Right renal pelvis (tissue), 4 donors: ENCODE results near the gene MTA1. TPM values are rescaled to one million over a fixed set of nuclear protein-coding genes. Genes with fewer than 3 reads are reported as not detected.

Source experiments
- DNase-seq, 4 donors: peaks; one replicate each; pipeline ENCODE4 v3.0.0-alpha.2; 2013; ENCODE audit warnings: low read depth in 4 of 4, low spot score in 3 of 4, missing footprints in 1 of 4
- polyA plus RNA-seq, 4 donors: library from polyadenylated mRNA; unstranded; fragments of 120-200 nt; gene quantifications; one replicate each; pipeline ENCODE4 v1.2.1, GENCODE V29; 2013; ENCODE audit not compliant: insufficient read length in 4 of 4

The MTA1 gene
- polyA plus RNA-seq, 4 donors = 96.2 to 125 (median 106) TPM

DNA sequence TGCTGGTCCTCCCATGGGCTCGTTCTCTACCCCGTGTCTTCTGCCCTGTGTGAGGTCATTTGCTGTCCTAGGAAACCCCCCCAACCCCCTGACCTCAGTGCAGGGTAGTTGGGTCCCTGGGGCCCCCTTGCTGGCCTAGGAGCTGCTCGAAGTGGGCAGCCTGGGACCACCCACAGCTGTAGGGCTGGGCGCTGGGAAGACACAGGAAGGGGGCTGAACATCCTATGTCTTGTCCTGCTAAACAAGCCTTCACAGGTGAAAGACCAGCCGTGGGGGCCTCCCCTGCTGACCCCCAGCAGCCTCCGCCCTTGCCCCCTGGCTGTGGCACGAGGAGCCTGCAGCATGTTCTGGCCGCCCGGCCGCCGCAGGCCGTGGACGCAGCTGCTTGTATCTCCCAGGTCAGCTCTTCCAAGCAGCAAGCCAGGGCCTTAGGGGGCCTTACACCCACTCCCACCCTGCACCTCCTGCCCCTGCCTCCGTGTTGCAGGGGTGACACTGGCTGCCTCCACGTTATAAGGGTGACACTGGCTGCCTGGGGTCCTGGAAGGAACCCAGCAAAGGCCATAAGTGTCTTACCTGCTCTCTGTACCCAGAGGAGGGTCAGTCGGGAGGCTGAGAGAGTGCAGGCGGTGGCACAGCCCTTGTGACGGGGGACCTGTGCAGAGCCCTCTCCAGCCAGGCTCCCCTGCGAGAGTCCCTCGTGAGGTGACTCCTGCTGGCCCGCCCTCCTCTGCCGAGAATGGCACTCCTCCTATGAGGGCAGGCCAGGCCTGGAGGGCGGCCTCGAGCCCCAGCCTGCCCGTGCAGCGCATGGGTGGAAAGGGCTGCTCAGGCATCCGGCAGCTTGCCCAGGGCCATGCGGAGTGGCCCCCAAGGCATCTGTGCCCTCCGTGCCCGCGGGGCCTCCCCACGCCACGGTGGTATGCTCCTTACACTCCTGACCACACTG, 32.8 kb upstream of the MTA1 start:
- DNase-seq = no peak

GRCh38 chr14:105387530-105387922, 32.1 kb upstream of the MTA1 start:
- DNase-seq = no peak

- no peak for DNase-seq
Measured at GRCh38 chr14:105388110-105388951, 31.3 kb upstream of the MTA1 start.

DNA sequence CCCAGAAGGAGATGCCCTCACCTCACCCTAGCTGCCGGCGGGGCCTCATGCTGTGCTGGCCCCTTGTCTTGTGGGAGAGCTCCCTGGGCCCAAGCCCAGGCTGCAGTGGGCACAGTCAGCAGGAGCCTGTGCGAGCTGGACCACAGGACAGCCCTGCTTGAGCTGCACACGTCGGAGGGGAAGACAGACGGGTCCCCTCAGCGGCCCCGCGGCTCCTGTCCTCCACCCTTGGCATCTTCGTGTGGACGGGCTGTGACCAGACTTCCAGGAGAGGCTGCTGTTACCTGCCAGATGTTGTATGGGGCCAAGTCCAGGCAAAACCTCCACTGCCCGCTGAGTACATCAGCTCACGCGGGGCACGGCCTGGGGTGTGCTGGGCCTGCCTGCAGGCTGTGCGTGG, 30.7 kb upstream of the MTA1 start:
- DNase-seq = no peak

- DNase-seq = no peak
Measured at GRCh38 chr14:105389534-105389933, 30.1 kb upstream of the MTA1 start.

- no peak for DNase-seq
Measured at GRCh38 chr14:105389976-105390848, 29.4 kb upstream of the MTA1 start.

DNA sequence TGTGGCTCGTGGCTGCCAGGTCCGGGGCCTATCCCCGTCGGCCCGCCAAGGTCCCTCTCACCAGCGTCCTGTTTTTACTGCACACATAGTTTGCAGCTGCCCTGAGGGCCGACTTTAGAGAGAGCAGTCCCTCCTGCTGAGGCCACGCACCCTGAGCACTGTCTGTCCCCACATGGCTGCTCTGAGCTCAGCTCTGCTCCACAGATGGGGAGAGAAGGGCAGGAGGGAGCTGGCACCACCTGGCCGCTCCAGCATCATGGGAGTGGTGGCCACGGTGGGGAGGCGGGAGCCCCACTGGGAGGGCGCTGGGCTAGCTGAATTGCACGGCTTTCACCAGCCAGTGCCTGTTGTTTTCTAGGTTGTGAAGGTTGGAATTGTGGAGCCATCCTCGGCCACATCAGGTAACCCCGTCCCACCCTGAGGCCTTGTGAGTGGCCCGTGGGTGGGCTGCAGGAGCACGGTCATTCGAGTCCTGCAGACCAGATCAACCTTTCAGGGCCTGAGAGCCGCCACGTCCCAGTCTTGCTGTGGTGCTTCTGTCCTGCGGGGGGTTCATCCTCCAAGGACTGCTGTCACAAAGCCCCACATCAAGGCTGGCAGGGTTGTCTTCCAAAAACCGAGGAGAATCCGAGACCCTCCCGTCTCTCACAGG, 28.7 kb upstream of the MTA1 start:
- DNase-seq = no peak

DNA sequence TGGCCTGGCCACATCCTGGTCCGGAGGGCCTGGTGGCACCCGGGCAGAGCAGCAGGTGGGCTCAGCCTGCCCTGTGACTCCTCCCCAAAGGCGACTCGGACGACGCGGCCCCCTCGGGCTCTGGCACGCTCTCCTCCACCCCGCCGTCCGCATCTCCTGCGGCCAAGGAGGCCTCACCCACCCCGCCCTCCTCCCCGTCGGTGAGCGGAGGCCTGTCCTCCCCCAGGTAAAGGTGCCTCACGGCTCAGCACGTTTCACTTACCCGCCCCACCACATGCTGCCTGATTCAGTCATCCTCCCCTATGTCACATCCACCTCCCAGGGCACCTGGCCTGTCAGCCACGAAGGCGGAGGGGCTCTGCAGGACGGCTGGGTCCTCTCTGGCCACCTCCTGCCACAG, 28.1 kb upstream of the MTA1 start:
- no peak for DNase-seq

DNA sequence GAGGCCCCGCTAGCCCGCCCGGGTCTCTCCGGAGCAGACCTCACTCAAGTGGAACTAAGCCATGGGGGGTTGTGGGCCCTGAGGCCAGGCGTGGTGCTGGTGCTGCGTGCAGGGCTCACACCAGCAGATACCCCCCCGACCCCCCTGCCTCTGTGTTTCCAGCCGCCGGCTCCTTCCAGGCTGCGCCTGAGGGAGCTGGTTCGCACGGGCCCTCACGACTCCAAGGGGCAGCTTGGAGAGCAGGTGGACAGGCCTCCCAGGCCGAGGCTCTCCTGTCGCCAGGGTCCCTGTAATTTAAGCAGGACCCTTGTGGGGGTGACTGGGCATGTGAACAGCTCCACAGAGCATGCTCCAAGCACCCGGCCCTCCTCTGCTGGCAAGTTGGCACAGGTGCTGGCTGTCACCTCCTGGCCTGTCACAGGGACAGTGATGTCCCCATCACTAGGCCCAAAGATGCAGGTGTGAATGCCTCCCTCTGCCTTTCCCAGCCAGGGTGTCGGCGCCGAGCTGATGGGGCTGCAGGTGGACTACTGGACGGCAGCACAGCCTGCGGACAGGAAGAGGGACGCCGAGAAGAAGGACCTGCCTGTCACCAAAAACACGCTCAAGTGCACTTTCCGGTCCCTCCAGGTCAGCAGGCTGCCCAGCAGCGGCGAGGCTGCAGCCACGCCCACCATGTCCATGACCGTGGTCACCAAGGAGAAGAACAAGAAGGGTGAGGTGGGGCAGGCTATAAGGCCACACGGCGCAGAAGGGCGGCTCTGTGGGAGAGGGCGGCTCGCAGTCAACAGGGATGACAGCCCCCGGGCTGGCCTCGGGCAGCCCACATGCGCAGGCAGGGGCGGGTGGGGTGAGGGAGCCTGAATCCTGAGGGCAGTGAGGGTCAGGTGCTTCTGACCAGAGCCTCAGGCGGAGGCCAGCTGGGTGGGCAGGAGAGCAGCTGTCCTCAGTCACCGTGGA, 27.2 kb upstream of the MTA1 start:
- DNase-seq = no peak

- no peak for DNase-seq
Measured at GRCh38 chr14:105393151-105393550, 26.5 kb upstream of the MTA1 start.

GRCh38 chr14:105394714-105395537, 24.7 kb upstream of the MTA1 start:
- no peak for DNase-seq

DNA sequence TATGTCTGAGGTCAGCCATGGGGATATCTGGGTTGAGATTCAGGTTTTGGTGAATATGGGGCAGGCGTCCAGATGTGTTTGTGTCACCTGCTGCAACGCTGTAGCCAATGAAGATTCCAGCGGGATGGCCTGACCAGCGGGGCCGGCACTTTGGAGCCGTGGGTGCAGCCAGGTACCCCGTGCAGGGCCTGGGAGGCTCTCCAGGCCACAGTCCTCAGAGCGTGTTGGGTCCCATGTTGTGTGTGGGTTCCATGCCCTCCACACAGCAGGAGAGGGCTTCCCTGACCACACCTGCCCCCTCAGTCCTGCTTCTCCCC, 24.1 kb upstream of the MTA1 start:
- no peak for DNase-seq

- DNase-seq = no peak
Measured at GRCh38 chr14:105397350-105397931, 22.2 kb upstream of the MTA1 start.

DNA sequence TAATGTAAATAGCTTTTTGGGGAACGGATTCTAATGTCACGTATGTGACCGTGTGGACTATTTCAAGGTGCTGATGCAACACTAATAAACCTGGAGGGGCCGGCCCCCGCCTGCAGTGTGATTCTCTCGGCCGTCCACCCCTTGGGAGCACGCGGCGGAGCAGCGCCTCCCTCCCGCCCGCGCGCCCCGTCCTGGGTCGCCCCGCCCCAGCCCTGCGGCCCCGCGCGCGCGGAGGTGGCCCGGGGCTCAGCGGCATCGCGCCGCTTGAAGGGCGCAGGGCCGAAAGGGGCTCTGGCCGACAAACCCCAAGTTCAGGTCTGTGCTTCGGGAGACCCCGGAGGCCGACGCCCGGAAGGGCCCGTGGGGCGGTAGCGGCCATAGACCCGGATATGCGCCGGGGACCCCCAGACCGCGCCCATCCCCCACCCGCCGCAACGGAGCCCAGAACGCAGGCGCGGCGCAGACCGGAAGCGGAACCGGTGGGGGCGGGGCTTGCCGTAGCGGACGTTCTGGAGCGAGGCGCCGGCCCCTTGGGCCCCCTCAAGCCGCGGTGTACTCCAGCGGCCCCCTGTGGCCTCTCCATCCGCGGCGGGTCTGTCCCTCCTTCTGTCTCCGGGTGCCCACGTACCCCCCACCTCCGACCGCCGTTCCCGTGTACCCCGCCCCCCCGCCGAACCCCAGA, 21.4 kb upstream of the MTA1 start, which contains the start of gene TEX22:
TSS of gene TEX22 (plus strand) at position 495 of the 682 bp plus-strand sequence. CDS start 803 bp downstream, outside the sequence.
- peak; percentile 71 to 86 (median 76) for DNase-seq

GRCh38 chr14:105398726-105399465, 20.7 kb upstream of the MTA1 start:
- no peak for DNase-seq

GRCh38 chr14:105399466-105399775, 20.2 kb upstream of the MTA1 start:
- DNase-seq = no peak

- no peak for DNase-seq
Measured at GRCh38 chr14:105400016-105400415, 19.6 kb upstream of the MTA1 start.
